Stimulated activated CD8-positive, alpha-beta memory T cell treated with anti-CD3 and anti-CD28 coated beads, Interleukin-12 subunit alpha, Interleukin-12 subunit beta, amount 100 ng/mL, for 24 hours (primary cell): Measurements from ENCODE around the gene MGAT4B.
"Not testable (repeated sequence)": the region's sequence is repeated elsewhere in the genome, so short reads cannot be mapped to it uniquely, and the experiment has no call there.

Experiments used
- DNase-seq: peaks from one replicate; pipeline ENCODE4 v3.0.0-alpha.2; 2020; ENCODE audit errors: extremely low read depth

MGAT4B gene

DNA sequence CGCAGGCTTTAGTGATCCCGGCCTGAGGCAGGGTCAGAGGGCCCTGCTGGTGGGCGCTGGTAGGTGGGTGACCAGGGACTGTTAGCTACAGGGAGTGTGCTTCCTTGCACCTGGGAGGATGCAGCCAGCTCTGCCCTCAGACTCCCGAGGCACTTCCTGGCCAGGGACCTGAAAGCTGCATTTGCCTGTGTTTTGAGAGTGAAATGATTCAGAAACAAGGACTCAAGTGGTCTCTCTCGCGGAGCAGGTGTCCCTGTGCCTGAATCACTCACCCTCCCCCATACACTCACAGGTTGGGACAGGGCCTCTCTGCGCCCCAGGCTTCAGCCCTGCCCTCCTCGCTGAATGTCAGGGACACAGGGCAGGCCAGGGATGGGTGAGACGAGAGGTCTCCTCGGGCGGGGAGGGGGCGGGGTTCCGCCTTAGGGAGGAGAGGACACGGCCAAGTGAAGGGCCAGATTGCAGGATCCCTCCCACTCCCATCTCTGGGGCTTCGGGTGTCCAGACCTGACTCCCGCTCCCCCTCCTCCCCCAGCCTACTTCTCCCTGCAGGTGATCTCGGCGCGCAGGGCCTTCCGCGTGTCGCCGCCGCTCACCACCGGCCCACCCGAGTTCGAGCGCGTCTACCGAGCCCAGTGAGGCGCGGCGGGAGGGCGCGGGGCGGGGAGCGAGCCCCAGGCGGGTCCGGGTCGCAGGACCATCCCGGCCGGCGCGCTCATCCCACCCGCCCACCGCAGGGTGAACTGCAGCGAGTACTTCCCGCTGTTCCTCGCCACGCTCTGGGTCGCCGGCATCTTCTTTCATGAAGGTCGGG lies 11.4 kb downstream of the MGAT4B start:
- no peak for DNase-seq

- DNase-seq = no peak
Measured at GRCh38 chr5:179794575-179794974, 12.1 kb downstream of the MGAT4B start.

- no peak for DNase-seq
Measured at GRCh38 chr5:179794171-179794570, 12.5 kb downstream of the MGAT4B start.

DNA sequence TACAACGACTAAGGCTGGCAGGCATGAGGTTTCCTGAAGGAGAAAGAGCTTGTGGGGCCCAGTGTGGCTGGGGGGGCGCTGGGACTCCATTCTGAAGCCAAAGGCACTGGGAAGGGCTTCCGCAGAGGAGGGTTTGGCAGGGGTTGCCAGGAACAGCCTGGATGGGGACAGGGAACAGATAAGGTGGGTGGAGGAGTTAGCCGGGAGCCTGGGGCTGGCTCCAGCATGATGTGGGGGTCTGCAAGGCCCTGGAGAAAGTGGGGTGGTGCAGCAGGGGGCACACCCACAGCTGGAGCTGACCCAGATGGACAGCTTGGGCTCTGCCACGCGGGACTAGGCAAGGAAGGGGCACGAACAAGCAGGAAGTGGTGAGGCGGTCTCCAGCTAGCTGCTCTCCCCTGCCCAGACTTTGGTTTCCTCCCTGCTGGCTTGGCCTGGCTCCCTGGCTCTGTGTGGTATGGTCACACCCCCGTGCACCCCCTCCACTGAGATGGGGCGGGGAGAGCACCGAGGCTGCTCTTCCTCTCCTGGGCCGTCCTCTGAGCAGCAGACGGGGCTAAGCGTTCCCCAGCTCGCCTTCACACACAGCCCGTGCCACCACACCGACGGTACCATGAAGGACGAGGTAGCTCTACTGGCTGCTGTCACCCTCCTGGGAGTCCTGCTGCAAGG lies 13.1 kb downstream of the MGAT4B start, which contains the start of gene LTC4S:
Gene LTC4S (plus strand): TSS at position 519 of the 672 bp plus-strand sequence. CDS start 95 bp downstream, at position 614.
- DNase-seq = no peak

GRCh38 chr5:179792612-179793467 lies 13.8 kb downstream of the MGAT4B start:
- DNase-seq = no peak

DNA sequence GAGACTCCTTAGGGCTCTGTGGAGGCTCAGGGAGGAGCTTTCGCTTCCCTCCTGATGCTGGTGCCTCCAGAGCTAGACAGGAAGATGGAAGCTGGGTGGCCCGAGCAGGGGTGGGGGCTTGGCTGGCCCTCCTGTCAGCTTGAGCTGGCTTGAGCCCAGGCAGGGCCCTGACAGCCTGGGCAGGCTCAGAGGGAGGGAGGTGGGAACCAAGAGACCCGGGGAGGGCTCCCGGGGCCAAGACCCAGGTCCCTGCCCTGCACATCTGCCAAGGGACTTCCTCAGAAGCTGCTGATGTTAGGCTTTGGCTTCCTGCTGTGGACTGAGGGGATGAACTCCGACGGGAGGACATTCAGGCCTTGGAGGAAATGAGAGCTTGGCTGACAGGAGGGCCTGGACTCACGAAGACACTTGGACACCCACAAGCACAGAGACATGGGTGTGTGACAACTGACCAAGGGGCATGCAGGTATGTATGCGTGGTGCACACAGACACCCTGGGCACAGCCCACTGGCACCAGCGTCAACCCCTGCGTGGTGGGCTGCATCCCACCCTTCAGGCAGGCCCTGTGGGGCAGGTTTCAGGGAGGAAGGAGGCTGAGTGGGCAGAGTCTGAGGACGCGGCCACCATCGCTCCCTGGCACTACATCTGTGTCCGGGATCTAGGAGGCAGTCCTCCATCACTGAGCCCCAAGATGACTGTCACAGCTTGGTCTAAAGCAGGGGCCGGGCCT lies 14.6 kb downstream of the MGAT4B start:
- DNase-seq = no peak

GRCh38 chr5:179789278-179789677 lies 17.4 kb downstream of the MGAT4B start:
- DNase-seq = not testable (repeated sequence)

DNA sequence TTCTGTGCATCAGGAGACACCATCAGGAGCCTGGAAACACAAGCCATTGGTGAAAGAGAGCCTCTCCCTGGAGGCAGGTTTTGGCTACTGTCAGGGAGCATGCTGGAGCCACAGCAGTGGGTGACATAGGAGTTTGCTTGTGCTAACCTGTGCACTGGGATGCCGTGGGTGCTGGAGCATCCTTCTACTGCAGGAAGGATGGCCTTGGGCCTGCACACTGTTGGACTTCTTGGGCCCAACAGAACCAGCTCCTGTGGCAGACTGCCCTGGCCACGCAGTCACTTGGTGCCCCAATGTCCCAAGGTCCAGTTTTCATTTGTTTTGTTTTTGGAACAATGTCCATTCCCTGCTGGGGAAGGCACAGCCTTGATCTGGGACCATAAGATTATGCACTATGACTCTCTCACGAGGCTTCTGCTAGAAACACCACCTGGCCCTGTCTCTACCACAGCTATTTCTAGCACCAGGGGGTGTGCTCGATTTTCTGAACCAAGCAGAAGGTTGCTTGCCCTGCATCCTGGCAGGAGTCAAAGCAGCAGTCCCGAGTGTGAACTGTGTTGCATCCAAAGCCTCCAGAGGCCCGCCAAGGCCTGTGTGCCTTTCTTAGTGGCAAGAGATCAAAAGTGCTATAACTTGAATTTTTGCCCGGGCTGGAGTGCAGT lies 18.3 kb downstream of the MGAT4B start:
- no peak for DNase-seq

- DNase-seq = no peak
Measured at GRCh38 chr5:179786861-179787260, 19.8 kb downstream of the MGAT4B start.

DNA sequence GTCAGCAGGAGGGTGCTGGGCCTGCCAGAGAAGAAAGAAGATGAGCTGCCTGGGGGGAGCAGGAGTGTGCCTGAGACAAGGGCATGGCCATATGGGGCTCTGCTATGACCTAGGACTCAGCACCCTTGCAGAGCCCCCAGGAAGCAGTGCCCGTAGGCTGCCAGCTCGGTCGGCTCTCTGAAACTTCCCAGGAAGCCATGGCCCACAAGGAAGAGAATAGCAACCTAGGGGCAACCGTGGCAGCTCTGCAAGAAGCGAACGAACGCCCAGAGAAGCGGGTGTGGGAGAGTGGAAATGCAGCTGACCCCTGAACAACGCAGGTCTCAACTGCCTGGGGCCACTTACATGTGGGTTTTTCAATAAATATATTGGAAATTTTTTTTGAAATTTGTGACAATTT lies 23.5 kb downstream of the MGAT4B start:
- DNase-seq = no peak

- DNase-seq = no peak
Measured at GRCh38 chr5:179781846-179782245, 24.8 kb downstream of the MGAT4B start.

GRCh38 chr5:179780362-179780761 lies 26.3 kb downstream of the MGAT4B start:
- no peak for DNase-seq

- DNase-seq = no peak
Measured at GRCh38 chr5:179779826-179780225, 26.8 kb downstream of the MGAT4B start.

DNA sequence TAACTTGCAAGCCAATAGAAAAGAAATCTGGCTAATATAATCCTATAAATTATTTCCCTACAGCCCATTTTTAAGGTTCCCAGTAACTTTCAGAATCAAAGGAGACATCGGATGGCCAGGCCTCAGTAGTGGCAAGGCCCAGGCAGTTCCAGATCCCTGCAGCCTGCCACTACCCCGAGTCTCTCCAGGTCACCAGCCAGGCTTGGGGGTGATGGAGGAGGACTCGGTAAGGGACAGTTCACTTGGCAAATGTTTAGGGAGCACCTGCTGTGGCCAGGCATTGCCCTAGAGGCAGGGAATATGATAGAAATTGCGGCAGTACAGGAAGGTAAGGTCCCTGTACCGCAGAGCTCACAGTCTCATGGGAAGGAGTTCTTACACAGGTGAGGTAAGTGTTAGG lies 28.1 kb downstream of the MGAT4B start:
- no peak for DNase-seq

DNA sequence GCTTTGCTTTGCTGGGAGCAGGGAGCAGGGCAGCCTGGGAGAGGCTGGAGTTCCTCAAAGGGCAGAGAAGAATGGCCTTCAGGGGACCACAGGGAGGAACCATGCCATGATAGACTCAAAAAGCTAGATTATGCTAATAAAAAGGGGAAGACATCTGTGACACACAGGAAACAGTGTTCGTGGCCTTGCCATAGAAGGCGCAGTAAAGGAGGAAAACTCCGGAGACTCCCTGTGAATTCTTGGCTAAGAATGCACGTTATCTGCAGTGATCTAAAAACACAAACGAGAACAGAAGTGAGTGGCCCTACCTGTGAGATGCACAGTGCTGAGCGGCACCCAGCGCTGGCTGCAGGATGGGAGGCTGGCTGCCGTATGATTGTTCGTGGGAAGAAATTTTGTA lies 28.8 kb downstream of the MGAT4B start:
- DNase-seq = no peak

DNA sequence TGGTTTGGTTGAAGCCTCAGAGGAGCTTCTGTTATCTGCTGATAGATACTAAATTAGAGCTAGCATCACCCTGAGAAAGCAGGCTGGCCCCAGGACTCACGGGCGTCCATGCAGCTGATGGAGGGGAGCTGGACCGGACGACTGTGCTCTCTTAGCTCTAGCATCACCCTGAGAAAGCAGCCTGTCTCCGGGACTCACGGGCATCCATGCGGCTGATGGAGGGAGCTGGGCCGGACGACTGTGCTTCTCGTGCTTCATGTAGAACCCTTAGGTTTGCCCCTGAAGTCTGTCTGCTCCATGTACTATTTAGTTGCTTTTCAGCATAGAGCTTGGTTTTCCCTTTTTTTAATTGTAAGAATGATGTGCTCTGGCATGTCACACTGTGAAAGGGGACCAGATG lies 29.2 kb downstream of the MGAT4B start:
- DNase-seq = no peak

- no peak for DNase-seq
Measured at GRCh38 chr5:179776411-179776938, 30.2 kb downstream of the MGAT4B start.

- no peak for DNase-seq
Measured at GRCh38 chr5:179774442-179774841, 32.2 kb downstream of the MGAT4B start.

GRCh38 chr5:179773686-179774040 lies 33.0 kb downstream of the MGAT4B start:
- DNase-seq = no peak

DNA sequence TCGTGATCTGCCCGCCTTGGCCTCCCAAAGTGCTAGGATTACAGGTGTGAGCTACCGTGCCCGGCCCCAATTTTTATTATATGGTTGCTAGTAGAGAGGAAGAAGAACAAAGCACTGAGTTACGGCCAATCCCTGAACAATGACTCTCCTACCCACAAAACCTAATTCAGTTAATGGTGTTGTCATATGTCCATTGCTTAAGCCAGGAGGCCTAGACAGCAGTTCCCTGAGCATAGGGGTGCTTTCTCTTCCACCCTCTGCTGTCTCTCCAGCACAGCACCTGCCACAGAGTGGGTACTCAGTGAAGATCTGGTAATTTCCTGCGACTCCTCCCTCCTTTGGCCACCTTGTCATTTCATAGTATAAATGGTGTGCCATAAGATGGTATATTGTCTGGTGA lies 34.3 kb downstream of the MGAT4B start:
- no peak for DNase-seq
